ENCODE results near the gene KRTAP4-7.
"Not testable (repeated sequence)": the region's sequence is repeated elsewhere in the genome, so short reads cannot be mapped to it uniquely, and the experiment has no call there.

KRTAP4-7 gene

GRCh38 chr17:41108728-41109386, 24.9 kb downstream of the KRTAP4-7 start:
- DNase-seq (ENCODE audit: low read depth): not testable (repeated sequence)

DNA sequence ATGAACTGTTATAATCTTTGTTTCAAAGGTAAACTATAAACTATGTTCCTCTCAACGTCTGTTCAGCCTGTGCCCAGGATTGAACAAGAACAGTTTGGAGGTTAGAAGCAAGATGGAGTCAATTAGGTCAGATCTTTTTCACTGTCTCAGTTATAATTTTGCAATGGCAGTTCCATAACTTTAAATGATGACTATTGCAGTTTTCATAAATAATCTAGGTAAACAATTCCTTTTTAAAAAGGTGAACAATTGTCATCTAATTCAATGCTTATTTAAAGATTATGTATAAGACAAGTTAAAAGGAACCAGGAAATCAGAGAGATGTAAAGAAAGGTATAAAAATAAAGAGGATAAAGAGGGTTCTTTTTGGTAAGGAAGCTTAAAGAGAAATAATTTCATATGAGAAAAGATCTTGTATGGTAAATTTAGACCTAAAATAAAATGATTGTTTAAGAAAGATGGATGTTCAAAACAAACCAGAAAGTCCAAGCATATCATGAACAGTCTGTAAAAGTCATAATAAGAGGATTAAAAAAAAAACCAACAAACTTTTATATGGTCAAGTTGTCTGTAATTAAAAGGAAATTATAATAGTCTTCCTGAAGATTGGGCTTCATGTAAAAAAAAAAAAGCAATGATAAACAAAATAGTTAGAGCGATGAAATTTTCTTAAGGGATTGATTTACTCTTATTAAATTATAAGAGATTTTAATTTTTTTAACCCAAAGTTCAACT, 27.4 kb downstream of the KRTAP4-7 start:
- no peak for DNase-seq (ENCODE audit: low read depth)

DNA sequence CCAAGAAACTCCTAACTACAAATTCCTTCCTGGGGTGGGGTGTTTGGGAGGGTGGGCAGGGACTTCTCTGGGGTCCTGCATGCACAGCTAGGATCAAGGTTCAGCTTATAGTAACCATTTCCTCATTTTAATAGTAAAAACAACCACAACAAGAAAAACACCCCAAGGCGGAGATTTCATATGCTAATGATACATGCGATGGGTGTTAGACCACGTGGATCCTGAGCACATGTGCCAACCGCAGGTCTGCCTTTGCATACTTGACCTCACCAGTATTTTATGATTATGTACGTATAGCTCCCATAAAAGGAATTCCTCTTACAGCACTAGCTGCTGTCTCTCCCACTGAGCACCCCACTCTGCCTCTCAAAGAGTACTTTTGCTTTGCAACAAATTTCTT, 32.3 kb downstream of the KRTAP4-7 start:
- DNase-seq (ENCODE audit: low read depth): no peak

DNA sequence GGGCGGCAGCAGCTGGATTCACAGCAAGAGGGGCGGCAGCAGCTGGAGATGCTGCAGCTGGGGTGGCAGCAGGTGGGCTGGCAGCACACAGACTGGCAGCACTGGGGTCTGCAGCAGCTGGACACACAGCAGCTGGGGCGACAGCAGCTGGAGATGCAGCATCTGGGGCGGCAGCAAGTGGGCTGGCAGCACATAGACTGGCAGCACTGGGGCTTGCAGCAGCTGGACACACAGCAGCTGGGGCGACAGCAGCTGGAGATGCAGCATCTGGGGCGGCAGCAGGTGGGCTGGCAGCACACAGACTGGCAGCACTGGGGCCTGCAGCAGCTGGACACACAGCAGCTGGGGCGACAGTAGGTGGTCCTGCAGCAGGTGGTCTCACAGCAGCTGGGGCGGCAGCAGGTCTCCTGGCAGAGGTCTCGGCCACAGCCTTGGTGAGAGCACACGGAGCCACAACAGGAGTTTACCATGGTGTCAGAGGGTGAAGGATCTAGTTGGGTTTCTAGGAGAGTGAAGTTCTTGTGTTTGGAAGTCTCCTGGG, 34.0 kb downstream of the KRTAP4-7 start, which contains the start of gene KRTAP4-11:
KRTAP4-11 (minus strand) TSS at position 528 of the 541 bp plus-strand sequence; CDS start at position 470, 58 bp downstream.
- not testable (repeated sequence) for DNase-seq (ENCODE audit: low read depth)

DNA sequence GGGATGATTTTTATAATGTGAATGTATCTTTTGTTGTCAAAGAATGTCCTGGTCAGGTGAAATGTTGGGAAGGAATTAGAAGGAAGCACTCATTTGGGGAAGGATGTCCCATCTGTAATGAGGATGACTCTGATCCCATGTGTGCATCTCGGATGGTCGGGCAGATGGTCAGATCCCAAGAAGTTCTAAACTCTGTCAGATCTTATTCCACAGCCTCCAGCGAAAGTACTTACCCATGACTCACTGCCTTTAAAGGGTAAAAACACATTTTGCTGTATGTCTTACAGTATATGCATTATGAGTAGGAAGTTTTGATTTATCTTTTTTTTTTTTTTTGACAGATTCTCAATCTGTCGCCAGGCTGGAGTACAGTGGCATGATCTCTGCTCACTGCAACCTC, 34.8 kb downstream of the KRTAP4-7 start:
- no peak for DNase-seq (ENCODE audit: low read depth)

- not testable (repeated sequence) for DNase-seq (ENCODE audit: low read depth)
Observed at GRCh38 chr17:41119696-41120690, 36.0 kb downstream of the KRTAP4-7 start.

- no peak for DNase-seq (ENCODE audit: low read depth)
Observed at GRCh38 chr17:41121742-41122141, 37.8 kb downstream of the KRTAP4-7 start.

DNA sequence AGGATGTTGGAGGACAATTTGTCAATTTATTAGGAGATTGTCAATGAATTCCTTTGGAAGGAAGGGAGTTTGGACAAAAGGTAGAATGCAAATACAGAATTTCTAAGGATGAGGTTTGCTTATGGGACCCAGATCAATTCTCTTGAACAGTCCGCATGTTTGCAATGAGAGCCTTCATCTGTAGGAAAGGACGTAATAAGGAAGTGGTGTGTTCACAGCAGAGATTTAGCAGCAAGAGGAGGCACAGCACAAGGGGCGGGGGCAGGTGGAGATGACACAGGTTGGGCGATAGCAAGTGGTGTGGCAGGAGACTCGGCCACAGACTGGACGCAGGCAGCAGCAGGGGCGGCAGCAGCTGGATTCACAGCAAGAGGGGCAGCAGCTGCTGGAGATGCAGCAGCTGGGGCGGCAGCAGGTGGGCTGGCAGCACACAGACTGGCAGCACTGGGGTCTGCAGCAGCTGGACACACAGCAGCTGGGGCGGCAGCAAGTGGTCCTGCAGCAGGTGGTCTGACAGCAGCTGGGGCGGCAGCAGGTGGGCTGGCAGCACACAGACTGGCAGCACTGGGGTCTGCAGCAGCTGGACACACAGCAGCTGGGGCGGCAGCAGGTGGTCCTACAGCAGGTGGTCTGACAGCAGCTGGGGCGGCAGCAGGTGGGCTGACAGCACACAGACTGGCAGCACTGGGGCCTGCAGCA, 39.5 kb downstream of the KRTAP4-7 start:
- DNase-seq (ENCODE audit: low read depth): not testable (repeated sequence)

- DNase-seq (ENCODE audit: low read depth): not testable (repeated sequence)
Observed at GRCh38 chr17:41123991-41124371, 40.0 kb downstream of the KRTAP4-7 start, which contains the start of gene KRTAP4-12. Gene KRTAP4-12 (minus strand): TSS chr17:41124182. CDS start chr17:41124122, 60 bp downstream.

GRCh38 chr17:41125064-41125463, 41.1 kb downstream of the KRTAP4-7 start:
- DNase-seq (ENCODE audit: low read depth): no peak

- DNase-seq (ENCODE audit: low read depth): no peak
Observed at GRCh38 chr17:41126412-41126811, 42.5 kb downstream of the KRTAP4-7 start.

GRCh38 chr17:41127371-41127770, 43.4 kb downstream of the KRTAP4-7 start:
- DNase-seq (ENCODE audit: low read depth): no peak

- DNase-seq (ENCODE audit: low read depth): no peak
Observed at GRCh38 chr17:41131979-41132378, 48.0 kb downstream of the KRTAP4-7 start.

GRCh38 chr17:41133880-41134735, 50.2 kb downstream of the KRTAP4-7 start:
- DNase-seq (ENCODE audit: low read depth): no peak

All from activated T-helper 1 cell treated with Interleukin-2 at 50 U/mL for 16 hours (primary cell).